ENCODE results near the gene NOCT.
A peak's percentile ranks its signal among the peaks of the same experiment; 100 is the strongest.

NOCT gene

DNA sequence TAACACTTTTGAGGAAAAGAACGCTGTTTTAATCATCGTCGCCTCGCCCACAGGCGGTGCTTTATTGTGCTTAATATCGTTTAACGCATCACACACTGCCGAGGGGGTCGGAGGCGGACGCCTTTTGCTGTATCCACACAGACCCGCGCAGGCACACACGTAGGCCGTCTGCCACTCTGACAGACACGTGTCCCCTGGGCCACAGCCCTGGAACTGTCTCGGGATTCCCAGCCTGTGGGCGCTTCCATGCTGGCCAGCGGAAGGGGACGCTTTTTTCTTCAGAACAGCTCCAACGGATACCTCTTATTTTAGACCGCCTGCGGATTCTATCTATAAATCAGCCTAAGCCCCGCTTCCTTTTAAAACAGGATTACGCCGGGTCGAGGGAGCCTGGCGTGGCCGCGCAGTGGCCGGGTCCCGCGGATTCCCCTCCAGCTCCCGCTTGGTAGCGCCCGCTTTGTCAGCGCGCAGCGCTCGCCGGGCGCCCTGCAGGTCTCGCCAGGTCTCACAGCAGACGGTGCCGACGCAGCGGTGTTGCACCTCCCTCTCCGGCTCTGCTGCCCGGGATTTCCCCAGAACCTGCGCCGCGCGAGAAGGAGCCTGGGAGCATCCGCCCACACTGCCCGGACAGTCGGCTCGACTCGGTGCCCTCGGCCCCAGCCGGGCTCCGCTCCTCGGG, at the start of gene NOCT (continued):
- TF ChIP-seq, protein P1, sequence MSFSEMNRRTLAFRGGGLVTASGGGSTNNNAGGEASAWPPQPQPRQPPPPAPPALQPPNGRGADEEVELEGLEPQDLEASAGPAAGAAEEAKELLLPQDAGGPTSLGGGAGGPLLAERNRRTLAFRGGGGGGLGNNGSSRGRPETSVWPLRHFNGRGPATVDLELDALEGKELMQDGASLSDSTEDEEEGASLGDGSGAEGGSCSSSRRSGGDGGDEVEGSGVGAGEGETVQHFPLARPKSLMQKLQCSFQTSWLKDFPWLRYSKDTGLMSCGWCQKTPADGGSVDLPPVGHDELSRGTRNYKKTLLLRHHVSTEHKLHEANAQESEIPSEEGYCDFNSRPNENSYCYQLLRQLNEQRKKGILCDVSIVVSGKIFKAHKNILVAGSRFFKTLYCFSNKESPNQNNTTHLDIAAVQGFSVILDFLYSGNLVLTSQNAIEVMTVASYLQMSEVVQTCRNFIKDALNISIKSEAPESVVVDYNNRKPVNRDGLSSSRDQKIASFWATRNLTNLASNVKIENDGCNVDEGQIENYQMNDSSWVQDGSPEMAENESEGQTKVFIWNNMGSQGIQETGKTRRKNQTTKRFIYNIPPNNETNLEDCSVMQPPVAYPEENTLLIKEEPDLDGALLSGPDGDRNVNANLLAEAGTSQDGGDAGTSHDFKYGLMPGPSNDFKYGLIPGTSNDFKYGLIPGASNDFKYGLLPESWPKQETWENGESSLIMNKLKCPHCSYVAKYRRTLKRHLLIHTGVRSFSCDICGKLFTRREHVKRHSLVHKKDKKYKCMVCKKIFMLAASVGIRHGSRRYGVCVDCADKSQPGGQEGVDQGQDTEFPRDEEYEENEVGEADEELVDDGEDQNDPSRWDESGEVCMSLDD (tag by site-specific recombination; IDR thresholded peaks at IDR 0.05), result no peak
- TF ChIP-seq, protein P2, sequence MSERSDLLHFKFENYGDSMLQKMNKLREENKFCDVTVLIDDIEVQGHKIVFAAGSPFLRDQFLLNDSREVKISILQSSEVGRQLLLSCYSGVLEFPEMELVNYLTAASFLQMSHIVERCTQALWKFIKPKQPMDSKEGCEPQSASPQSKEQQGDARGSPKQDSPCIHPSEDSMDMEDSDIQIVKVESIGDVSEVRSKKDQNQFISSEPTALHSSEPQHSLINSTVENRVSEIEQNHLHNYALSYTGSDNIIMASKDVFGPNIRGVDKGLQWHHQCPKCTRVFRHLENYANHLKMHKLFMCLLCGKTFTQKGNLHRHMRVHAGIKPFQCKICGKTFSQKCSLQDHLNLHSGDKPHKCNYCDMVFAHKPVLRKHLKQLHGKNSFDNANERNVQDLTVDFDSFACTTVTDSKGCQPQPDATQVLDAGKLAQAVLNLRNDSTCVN (tag by site-specific recombination; optimal IDR thresholded peaks at IDR 0.05), result peak; percentile 90
- TF ChIP-seq ZNF610 (tag by site-specific recombination; IDR thresholded peaks at IDR 0.05; ENCODE audit: borderline replicate concordance), result peak; percentile 32; the same call in 1 of the 2 replicates
- 0 out of 2 replicates have a peak, but pooled peaks have one; percentile 28 for TF ChIP-seq ZNF184 (tag by site-specific recombination; IDR thresholded peaks at IDR 0.05)
- TF ChIP-seq ZNF600 (tag by site-specific recombination; IDR thresholded peaks at IDR 0.05), result peak; percentile 83
- no peak for TF ChIP-seq ZNF354C (tag by site-specific recombination; IDR thresholded peaks at IDR 0.05; ENCODE audit: borderline replicate concordance, low read depth)
- TF ChIP-seq ZNF2 (tag by site-specific recombination; IDR thresholded peaks at IDR 0.05), result 0 out of 2 replicates have a peak, but pooled peaks have one; percentile 11
- TF ChIP-seq, protein P3, sequence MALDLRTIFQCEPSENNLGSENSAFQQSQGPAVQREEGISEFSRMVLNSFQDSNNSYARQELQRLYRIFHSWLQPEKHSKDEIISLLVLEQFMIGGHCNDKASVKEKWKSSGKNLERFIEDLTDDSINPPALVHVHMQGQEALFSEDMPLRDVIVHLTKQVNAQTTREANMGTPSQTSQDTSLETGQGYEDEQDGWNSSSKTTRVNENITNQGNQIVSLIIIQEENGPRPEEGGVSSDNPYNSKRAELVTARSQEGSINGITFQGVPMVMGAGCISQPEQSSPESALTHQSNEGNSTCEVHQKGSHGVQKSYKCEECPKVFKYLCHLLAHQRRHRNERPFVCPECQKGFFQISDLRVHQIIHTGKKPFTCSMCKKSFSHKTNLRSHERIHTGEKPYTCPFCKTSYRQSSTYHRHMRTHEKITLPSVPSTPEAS (tag by site-specific recombination; IDR thresholded peaks at IDR 0.05), result 0 out of 2 replicates have a peak, but pooled peaks have one; percentile 20
- peak; percentile 18; the same call in 1 of the 2 replicates for TF ChIP-seq ZNF391 (tag by site-specific recombination; IDR thresholded peaks at IDR 0.05; ENCODE audit: borderline replicate concordance, low read depth)
- TF ChIP-seq ZNF394 (tag by site-specific recombination; IDR thresholded peaks at IDR 0.05; ENCODE audit: borderline replicate concordance), result peak; percentile 41
- TF ChIP-seq, protein P4, sequence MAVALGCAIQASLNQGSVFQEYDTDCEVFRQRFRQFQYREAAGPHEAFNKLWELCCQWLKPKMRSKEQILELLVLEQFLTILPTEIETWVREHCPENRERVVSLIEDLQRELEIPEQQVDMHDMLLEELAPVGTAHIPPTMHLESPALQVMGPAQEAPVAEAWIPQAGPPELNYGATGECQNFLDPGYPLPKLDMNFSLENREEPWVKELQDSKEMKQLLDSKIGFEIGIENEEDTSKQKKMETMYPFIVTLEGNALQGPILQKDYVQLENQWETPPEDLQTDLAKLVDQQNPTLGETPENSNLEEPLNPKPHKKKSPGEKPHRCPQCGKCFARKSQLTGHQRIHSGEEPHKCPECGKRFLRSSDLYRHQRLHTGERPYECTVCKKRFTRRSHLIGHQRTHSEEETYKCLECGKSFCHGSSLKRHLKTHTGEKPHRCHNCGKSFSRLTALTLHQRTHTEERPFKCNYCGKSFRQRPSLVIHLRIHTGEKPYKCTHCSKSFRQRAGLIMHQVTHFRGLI (tag by site-specific recombination; IDR thresholded peaks at IDR 0.05), result peak; percentile 55; the same call in 1 of the 2 replicates
- peak; percentile 91 for TF ChIP-seq ZBTB20 (tag by site-specific recombination; IDR thresholded peaks at IDR 0.05)
- peak; percentile 48; the same call in 1 of the 2 replicates for TF ChIP-seq KLF8 (tag by site-specific recombination; IDR thresholded peaks at IDR 0.05)
- TF ChIP-seq ZNF341 (tag by site-specific recombination; IDR thresholded peaks at IDR 0.05; ENCODE audit: low read depth), result peak; percentile 89
- no peak for TF ChIP-seq ZNF350 (tag by site-specific recombination; IDR thresholded peaks at IDR 0.05)
- no peak for TF ChIP-seq ZNF521 (tag by site-specific recombination; IDR thresholded peaks at IDR 0.05)
- TF ChIP-seq ZNF560 (tag by site-specific recombination; IDR thresholded peaks at IDR 0.05; ENCODE audit: borderline replicate concordance), result no peak
- peak; percentile 26; the same call in 1 of the 2 replicates for TF ChIP-seq EGR2 (tag by site-specific recombination; IDR thresholded peaks at IDR 0.05; ENCODE audit: low read depth)
- TF ChIP-seq, protein P5, sequence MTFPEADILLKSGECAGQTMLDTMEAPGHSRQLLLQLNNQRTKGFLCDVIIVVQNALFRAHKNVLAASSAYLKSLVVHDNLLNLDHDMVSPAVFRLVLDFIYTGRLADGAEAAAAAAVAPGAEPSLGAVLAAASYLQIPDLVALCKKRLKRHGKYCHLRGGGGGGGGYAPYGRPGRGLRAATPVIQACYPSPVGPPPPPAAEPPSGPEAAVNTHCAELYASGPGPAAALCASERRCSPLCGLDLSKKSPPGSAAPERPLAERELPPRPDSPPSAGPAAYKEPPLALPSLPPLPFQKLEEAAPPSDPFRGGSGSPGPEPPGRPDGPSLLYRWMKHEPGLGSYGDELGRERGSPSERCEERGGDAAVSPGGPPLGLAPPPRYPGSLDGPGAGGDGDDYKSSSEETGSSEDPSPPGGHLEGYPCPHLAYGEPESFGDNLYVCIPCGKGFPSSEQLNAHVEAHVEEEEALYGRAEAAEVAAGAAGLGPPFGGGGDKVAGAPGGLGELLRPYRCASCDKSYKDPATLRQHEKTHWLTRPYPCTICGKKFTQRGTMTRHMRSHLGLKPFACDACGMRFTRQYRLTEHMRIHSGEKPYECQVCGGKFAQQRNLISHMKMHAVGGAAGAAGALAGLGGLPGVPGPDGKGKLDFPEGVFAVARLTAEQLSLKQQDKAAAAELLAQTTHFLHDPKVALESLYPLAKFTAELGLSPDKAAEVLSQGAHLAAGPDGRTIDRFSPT (tag by site-specific recombination; IDR thresholded peaks at IDR 0.05), result 0 out of 2 replicates have a peak, but pooled peaks have one; percentile 46
- peak; percentile 70; the same call in 1 of the 2 replicates for TF ChIP-seq ZEB2 (tag by site-specific recombination; IDR thresholded peaks at IDR 0.05)
